HG03108 (cell line): ENCODE measurements around the gene ITCH.
A peak's percentile ranks its signal among the peaks of the same experiment; 100 is the strongest.
"Not testable (repeated sequence)": the region's sequence is repeated elsewhere in the genome, so short reads cannot be mapped to it uniquely, and the experiment has no call there.

Source experiments
- ATAC-seq: cut with Tn5 transposase; IDR thresholded peaks from one replicate; pipeline ENCODE4 v1.9.1; 2021; ENCODE audit warnings: moderate library complexity; ENCODE audit not compliant: unreplicated experiment

ITCH gene

DNA sequence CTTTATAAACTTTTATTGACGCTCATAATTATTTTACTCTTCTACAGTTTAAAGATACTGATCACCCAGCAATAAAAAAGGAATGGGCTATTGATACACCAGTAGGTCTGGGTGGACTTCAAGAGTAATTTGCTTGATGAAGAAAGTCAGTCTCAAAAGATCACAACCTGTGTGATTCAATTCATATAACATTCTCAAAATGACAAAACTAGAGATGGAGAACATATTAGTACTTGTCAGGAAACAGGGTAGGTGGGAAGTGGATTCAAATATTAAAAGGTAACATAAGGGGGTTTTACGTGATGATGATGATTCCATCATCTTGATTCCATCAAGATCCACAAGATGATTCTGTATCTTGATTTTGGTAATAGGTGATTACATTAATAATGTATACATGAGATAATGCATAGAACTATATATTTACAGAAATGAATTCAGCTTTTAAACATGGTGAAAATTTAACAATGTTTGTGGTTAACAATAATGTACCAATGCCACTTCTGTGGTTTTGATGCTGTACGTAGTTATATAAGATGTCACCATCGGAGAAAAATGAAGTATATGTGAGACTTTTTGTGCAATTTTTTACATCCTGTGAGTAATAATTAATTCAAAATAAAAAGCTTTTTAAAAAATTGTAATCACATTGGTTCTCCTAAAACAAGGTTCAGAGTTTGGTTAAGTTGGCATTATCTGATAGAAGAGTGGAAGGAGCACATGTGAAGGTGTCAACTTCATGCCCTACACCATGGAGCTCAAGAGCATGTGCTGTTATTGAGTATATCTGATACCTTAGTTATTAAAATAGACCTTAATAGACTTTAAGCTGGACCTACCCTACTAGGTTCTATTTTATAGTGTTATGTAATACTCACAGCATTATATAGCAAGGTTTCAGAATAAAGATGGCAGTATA, 86.9 kb downstream of the ITCH start:
- no peak for ATAC-seq

DNA sequence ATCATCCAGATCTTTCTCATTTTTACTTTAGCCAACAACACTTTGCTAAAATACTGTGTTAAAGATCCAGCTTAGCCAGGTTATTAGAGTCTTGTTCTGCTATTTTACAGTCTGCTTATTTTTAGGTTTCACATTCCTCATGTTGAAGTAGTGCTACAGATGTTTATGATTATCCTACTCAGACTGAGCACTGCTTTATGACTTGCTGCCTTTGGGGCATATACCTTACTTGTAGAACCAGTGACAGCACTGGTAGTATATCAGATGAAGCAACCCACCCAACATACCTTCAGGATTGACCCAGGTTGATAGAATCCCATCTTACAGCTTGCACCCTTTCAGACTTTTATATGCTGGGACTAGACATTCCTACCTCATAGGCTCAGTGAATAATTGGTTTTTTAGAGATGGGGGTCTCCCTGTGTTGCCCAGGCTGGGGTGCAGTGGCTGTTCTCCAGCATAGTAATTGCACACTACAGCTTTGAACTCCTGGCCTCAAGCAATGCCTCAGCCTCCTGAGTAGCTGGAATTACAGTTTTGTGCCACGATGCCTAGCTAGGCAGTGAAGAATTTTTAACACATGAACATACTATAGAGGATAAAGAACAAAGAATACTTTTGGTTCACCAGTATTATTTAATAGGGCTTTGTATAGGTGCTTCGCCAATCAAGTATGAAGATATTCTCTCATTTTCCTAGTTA, 89.4 kb downstream of the ITCH start:
- no peak for ATAC-seq

DNA sequence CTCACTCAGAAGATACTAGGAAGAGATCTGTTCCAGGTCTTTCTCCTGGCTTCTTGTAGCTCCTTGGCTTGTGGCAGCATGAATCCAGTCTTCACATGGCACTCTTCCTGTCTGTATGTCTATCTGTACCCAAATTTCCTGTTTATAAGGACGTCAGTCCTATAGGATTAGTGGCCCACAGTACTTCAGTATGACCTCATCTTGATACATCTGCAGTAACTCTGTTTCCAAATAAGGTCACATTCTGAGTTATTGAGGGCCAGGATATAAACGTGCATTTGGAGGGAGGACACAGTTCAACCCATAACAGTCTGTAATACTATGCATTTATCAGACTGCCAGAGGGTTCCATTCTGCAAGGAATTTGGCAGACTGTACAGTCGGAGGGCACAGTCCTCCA, 95.6 kb downstream of the ITCH start:
- no peak for ATAC-seq

DNA sequence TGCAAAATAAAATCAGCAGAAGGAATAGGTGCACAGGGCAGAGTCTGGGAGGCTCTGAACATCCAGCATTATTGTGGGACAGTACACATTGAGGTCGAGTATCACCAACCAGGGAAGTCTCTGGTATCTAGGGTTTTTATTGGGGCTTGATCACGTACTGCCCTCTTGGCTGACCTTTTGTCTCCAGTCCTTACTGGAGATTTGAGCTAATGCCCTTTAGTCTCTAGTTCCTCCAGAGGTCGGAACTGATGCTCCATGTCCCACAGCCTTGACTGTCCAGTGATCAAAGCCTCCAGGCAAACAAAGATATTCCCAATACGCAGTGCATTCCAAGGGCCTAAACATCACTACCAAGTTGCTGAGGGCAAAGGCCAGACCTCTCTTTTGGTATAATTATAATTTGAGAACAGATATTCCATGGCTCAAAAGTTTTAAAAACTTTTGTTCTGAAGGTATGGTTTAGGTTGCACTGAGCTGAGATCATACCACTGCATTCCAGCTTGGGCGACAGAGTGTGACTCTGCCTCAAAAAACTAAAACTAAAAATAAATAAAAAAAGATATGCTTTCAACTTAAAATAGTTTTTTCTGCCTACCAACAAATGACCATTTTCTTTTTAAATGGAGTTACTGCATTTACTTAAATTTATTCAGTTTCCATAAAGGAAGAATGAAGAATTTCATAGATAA, 96.3 kb downstream of the ITCH start:
- no peak for ATAC-seq

DNA sequence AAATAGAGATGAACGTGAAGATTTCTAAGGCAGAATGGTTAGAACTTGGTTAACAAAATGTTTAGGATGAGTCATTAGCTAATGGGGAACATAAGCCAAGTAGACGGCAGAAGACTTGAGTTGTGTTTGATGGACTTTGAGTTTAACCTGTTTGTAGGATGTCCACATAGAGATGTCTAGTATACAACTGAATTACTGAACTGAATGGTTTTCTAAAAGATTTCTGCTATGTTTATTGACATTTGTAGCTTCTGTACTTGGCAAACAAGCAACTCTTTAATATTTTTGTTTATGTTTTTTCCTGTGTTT, 98.7 kb downstream of the ITCH start:
- ATAC-seq, result no peak

DNA sequence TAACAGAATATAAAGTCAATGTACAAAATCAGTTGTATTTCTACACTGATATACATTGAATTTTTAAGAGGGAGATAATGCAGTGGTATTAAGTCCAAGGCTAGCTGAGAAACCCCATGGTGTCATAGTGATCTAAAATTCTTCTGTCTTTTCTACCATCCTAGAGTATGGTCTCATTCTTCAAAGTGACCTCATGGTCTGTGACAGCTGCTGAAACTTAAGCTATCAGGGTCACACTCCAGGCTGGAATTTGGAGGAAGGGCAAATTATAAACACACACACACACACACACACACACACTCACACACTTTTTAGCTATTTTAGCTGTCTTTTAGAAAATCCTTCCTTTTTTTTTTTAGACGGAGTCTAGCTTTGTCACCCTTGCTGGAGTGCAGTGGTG, 105.9 kb downstream of the ITCH start:
- ATAC-seq, result no peak

DNA sequence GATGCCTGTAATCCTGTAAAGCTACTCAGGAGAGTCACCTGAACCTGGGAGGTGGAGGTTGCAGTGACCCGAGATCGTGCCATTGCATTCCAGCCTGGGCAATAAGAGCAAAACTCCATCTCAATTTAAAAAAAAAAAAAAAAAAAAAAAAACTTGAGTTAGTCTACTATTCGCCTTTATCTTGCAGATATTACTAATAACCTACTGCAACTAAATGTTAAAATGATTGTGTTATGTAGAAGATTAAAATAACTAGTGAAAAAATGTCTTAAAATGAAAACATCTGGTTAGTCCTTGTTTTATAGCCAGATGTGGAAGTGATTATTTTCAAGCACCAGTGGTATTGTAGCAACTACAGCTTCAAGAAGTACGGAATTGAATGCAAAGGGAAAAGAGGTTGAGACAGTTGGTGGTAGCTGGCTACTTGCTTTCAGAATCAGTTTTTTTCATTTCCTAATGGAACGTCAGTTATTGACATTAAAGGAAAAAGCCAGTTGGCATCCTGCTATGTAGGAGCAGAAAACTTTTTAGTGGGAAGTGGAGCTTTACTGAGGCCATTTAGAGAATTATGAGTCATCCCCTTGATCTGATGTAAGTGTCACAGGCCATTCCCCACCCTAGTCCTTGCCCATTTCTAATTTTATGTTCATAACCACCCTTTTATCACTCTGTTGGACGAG, 109.3 kb downstream of the ITCH start:
- no peak for ATAC-seq

DNA sequence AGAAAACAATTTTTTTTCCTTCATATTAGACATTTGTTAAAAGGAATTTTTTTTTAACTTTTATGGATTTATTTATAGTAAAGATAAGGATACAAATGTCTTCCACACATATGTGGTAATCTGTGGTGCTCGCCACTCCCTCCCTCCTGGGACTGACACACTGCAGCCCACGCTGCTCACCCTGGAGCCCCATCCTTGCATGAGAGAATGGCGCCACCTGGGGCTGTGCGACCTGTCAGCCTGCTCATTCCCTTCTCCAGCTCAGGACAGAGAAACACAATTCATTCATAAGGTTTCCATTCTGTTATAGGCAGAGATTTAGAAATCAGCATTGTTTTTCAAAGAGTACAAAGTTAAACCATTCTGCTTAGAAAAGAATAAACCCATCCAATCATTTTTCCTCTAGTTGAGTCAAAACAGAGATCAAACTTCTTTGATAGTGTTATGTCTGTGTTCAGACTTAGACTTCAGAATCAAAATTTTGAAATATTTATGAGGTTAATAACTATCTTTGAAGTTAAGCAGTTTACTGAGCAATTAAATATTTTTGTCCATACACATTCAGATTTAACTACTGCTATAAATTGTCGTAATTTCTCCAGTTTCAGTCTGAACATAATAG, 110.3 kb downstream of the ITCH start:
- no peak for ATAC-seq

DNA sequence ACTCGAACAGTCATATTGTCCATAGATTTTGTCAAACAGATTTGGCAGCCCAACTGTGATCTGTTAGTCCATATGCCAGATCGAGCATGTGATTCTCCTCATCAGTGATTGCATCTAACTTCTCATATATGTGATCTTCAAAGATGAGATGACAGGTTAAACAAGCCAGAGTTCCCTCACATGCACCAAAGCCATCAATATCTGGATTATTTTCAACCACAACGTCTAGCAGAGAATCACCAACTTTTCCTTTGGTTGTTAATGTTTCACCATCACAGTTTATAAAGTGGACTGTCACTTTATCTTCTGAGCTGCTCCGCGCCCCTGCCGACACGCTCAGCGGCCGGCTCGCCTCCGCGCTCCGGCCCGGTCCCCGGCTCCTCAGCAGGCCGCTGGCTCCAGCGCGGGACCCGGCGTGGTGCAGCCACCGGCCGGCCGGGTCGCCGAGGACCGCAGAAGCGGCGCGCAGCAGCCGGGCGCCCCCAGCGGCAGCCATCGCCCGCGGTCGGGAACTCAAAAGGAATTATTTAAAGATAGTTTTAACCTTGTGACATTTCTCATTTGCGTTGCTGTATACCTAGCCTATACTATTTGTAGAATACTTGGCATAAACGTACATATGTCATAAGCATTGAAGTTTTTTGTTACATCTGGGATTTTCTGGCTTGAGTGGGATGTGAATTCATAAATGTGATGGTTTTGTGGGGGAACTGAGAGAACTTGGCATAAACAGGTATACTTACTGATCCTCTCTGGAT, 113.1 kb downstream of the ITCH start:
- peak; percentile 67 for ATAC-seq

DNA sequence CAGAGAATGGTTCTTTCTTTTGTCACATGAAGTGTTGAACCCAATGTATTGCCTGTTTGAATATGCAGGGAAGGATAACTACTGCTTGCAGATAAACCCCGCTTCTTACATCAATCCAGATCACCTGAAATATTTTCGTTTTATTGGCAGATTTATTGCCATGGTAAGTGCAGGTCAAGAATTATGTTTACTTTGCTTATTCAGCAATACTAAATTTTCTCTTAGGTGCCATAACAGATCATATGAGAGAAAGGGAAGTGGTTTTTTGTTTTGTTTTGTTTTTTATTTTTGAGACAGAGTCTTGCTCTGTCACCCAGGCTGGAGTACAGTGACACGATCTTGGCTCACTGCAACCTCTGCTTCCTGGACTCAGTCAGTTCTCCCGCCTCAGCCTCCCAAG, 116.6 kb downstream of the ITCH start:
- no peak for ATAC-seq

DNA sequence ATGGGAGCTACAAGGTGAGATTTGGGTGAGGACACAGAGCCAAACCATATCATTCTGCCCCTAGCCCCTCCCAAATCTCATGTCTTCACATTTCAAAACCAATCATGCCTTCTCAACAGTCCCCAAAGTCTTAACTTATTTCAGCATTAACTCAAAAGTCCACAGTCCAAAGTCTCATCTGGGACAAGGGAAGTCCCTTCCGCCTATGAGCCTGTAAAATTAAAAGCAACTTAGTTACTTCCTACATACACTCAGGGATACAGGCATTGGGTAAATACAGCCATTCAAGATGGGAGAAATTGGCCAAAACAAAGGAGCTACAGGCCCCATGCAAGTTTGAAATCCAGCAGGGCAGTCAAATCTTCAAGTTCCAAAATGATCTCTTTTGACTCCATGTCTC, 119.1 kb downstream of the ITCH start:
- not testable (repeated sequence) for ATAC-seq

DNA sequence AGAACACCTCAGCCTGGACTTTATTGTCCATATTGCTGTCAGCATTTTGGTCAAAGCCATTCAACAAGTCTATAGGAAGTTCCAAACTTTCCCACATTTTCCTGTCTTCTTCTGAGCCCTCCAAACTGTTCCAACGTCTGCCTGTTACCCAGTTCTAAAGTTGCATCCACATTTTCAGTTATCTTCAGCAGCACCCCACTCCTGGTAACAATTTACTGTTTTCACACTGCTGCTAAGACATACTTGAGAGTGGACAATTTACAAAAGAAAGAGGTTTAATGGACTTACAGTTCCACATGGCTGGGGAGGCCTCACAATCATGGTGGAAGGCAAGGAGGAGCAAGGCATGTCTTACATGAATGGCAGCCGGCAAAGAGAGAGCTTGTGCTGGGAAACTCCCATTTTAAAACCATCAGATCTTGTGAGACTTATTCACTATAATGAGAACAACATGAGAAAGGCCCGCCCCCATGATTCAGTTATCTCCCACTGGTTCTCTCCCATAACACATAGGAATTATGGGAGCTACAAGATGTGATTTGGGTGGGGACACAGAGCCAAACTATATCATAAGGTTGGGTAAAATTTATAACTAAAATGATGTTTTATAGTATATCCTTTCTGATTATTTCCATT, 120.6 kb downstream of the ITCH start:
- ATAC-seq, result not testable (repeated sequence)

DNA sequence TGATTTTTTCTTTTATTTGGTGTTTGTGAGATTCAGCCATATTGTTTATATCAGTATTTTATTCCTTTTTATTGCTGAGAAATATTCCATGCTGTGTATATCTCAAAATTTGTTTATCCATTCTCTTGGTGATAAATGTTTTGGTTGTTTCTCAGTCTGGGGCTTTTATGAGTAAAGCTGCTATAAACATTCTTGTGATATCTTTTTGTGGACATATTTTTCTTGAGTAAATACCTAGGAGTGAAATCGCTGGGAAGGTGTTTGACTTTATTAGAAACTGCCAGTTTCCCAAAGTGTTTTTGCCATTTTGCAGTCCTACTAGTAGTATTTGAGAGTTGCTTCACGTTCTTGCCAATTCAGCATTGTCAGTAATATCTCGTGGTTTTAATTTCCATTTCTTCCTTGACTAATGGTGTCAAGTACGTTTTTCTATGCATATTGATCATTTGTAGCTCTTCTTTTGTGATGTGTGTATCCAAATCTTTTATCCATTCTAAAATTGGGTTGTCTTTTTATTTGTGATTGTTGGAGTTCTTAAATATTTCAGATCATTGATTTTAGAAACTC, 122.1 kb downstream of the ITCH start:
- no peak for ATAC-seq

DNA sequence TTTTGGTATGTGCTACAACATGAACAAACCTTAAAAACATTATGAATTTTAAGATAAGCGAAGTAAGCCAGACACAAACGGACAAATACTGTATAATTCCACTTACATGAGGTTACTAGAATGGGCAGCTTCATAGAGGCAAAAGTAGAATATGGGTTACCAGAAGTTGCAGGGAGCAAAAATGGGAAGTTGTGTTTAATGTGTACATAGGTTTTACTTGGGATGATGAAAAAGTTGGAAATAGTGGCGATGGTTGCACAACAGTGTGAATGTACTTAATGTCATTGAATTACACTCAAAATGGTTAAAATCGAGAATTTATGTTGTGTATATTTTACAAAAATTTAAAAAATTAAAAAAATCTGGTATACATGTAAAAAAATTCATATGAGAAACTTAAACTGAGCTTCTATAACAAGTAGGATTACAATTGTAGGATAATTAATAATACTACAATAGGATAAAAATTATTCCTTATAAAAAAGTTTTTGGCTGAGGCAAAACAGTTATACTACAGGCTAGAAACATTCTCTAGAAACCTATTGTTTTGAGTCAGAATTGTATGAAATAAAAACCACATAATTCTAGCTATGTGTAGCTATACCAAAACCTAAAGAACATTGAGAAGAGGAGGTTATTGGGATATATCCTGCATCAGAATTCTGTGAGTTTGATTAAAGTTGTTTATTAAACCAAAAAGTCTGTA, 128.3 kb downstream of the ITCH start:
- ATAC-seq, result no peak

DNA sequence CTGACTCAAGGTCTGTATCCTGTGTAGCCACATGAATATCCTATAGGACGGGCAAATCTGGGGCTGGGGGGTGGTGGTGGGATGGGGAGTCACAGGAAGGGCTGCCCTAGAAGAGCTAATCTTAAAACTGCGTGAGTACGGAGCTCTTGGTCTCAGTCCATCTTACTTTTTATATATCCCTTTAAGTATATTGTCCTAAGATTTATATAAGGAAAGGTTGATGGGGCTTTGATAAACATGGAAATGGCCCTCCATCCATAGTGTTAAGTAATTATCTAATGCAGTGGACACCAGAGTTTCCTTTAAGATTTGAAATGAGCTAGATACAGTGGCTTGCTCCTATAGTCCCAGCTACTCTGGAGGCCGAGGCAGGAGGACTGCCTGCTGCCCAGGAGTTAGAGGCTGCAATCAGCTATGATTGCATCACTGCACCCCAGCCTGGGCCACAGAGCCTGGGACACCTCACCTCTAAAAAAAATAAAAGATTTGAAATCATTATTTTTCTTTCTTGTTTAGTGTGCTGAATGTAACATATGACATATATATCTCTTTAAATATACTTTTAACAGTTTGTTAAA, 128.9 kb downstream of the ITCH start:
- no peak for ATAC-seq

DNA sequence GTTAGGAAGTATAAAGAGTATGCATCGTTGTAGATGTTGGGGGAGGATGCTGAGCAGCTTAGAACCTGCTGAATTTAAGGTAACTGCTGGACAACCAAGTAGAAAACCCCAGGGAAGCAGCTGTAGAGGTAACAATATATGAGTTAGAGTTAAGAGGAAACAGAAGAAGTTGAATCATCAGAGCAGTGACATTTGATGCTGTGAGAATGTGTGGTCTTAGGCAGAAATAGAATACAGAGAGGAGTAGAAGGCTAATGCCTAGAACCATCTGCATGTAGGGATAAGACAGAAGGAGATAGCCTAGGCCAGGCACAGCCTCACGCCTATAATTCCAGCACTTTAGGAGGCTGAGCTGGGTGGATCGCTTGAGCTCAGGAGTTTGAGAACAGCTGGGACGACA, 130.6 kb downstream of the ITCH start:
- ATAC-seq, result no peak

DNA sequence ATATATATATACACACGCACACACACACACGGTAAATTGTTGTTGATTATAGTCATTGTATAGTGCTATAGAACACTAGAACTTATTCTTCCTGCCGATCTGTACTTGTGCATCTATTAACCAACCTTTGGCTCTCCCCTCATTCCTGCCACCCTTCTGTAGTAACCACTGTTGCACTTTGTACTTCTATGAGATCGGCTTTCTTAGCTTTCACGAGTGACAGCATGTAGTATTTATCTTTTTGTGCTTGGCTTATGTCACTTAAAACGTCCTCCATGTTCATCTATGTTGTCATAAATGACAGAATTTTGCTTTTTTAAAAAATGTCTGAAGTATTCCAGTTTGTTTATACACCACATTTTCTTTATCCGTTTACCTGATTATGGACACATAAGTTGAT, 132.2 kb downstream of the ITCH start:
- no peak for ATAC-seq

DNA sequence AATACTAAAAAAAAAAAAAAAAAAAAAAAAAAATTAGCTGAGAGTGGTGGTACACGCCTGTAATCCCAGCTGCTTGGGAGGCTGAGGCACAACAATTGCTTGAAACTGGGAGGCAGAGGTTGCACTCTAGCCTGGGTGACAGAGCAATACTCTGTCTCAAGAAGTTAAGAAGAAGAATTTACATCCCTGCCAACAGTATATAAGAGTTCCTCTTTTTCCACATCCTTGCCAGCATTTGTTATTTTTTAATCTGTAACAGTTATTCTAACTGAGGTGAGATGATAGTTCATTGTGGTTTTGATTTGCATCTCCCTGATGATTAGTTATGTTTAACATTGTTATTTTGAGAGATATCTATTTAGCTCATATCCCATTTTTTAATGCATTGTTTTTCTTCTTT, 132.8 kb downstream of the ITCH start:
- ATAC-seq, result no peak
